Epithelial cell of esophagus (primary cell): ENCODE results near the gene ARHGAP15.

Source experiments
- DNase-seq: peaks from one replicate; pipeline ENCODE4 v3.0.0; 2010; ENCODE audit warnings: low read depth
- H3K4me3 ChIP-seq: 2 replicates; pipeline ENCODE4 v1.5.1; 2011; ENCODE audit warnings: mild to moderate bottlenecking, low read length, control low read depth
- CTCF ChIP-seq: IDR thresholded peaks from 2 replicates; pipeline ENCODE4 v1.5.1; 2011; ENCODE audit warnings: low read depth, mild to moderate bottlenecking, low read length, control low read depth, inconsistent platforms; ENCODE audit not compliant: insufficient read depth; ENCODE audit errors: missing control alignments

ARHGAP15 gene

GRCh38 chr2:143398781-143399180 lies 269.6 kb downstream of the ARHGAP15 start:
- DNase-seq = peak; percentile 89
- no peak for TF ChIP-seq CTCF
- no peak overlapping the region for H3K4me3 ChIP-seq

- peak; percentile 82 for DNase-seq
- TF ChIP-seq CTCF = no peak
- H3K4me3 ChIP-seq = no peak overlapping the region
Observed at GRCh38 chr2:143399631-143400069, 270.4 kb downstream of the ARHGAP15 start.

- no peak for TF ChIP-seq CTCF
- DNase-seq = no peak
- H3K4me3 ChIP-seq = no peak overlapping the region
Observed at GRCh38 chr2:143401861-143402260, 272.6 kb downstream of the ARHGAP15 start.

GRCh38 chr2:143402451-143402850 lies 273.2 kb downstream of the ARHGAP15 start:
- no peak for DNase-seq
- H3K4me3 ChIP-seq = no peak overlapping the region
- TF ChIP-seq CTCF = no peak

- no peak overlapping the region for H3K4me3 ChIP-seq
- TF ChIP-seq CTCF = no peak
- peak; percentile 9 for DNase-seq
Observed at GRCh38 chr2:143410082-143410897, 281.1 kb downstream of the ARHGAP15 start.

- no peak for DNase-seq
- no peak for TF ChIP-seq CTCF
- H3K4me3 ChIP-seq = no peak overlapping the region
Observed at GRCh38 chr2:143415571-143415970, 286.4 kb downstream of the ARHGAP15 start.

- no peak overlapping the region for H3K4me3 ChIP-seq
- DNase-seq = no peak
- TF ChIP-seq CTCF = no peak
Observed at GRCh38 chr2:143417428-143417827, 288.2 kb downstream of the ARHGAP15 start.
